HCT116 (cell line): ENCODE measurements around the gene LRP2BP. TPM values are rescaled to one million over a fixed set of nuclear protein-coding genes. Genes with fewer than 3 reads are reported as not detected.

Experiments used
- ATAC-seq: fragments of 200-7000 bp; cut with Tn5 transposase; 2 replicates; pipeline ENCODE4 v1.9.1; 2020; ENCODE audit warnings: mild to moderate bottlenecking, moderate library complexity
- Bru-seq: library from RNA; stranded (reverse); fragments of 400-500 nt; gene quantifications from one replicate; lab custom pipeline; 2021; lab: Mats Ljungman, UMichigan
- BruChase-seq, 2 experiments: library from RNA; stranded (reverse); fragments of 400-500 nt; gene quantifications; one replicate each; lab custom pipeline; 2021; lab: Mats Ljungman, UMichigan
- BruUV-seq: library from RNA; stranded (reverse); fragments of 400-500 nt; replicated peaks from 2 replicates; lab custom pipeline; 2021; lab: Mats Ljungman, UMichigan
- CTCF ChIA-PET: fragments of 300-600 bp; sonication (Branson Sonifier 250); formaldehyde crosslinking; loops from one replicate; lab custom pipeline; 2021; ENCODE audit warnings: antibody characterized with exemption; lab: Charles Lee
- POLR2A ChIA-PET: fragments of 300-600, 350-600 bp; sonication (Branson Sonifier 250); formaldehyde crosslinking; loops from one replicate; lab custom pipeline; 2021; ENCODE audit warnings: antibody characterized with exemption; lab: Charles Lee
- RAD21 ChIA-PET, 2 experiments: fragments of 300-600 bp; sonication (Branson Sonifier 250); formaldehyde crosslinking; loops; one replicate each; lab custom pipeline; 2023; ENCODE audit warnings: low total read pairs in 2 of 2; ENCODE audit not compliant: uncharacterized antibody in 2 of 2, unreplicated experiment in 2 of 2, low non-redundant PET in 1 of 2; lab: Charles Lee
- DNase-seq: peaks from one replicate; pipeline ENCODE4 v3.0.0-alpha.2; 2010; ENCODE audit warnings: low read depth, low spot score
- H2AFZ ChIP-seq: fragments of 200-600 bp; shearing (Covaris generic), sonication (generic); 2 replicates; pipeline ENCODE4 v1.6.1; 2017; ENCODE audit warnings: low read depth, mixed run types, mixed read lengths, antibody characterized with exemption, low read length; ENCODE audit not compliant: poor library complexity, severe bottlenecking
- H3K27ac ChIP-seq: 2 replicates; pipeline ENCODE4 v1.5.1; 2012; ENCODE audit warnings: low read depth, low read length
- H3K27me3 ChIP-seq: fragments of 200-600 bp; sonication (generic); 2 replicates; pipeline ENCODE4 v1.6.1; 2016; ENCODE audit warnings: mixed run types, low read length, mixed read lengths; ENCODE audit not compliant: insufficient read depth
- H3K36me3 ChIP-seq, 2 experiments: fragments of 200-500 bp in 1 of 2; fragments of 200-600 bp in 1 of 2; sonication (Bioruptor generic) in 1 of 2; sonication (generic) in 1 of 2; 2 replicates each; pipeline versions ENCODE4 v1.5.1 to v1.6.1; 2014 to 2016; ENCODE audit warnings: low read length in 2 of 2, inconsistent platforms in 1 of 2, mixed read lengths in 1 of 2, mixed run types in 1 of 2; ENCODE audit not compliant: insufficient read depth in 2 of 2, control insufficient read depth in 1 of 2
- H3K4me1 ChIP-seq, 2 experiments: fragments of 200-600 bp in 1 of 2; sonication (generic) in 1 of 2; 2 replicates each; pipeline versions ENCODE4 v1.5.1 to v1.6.1; 2012 to 2017; ENCODE audit warnings: low read length in 2 of 2, inconsistent platforms in 1 of 2, mild to moderate bottlenecking in 1 of 2, mixed read lengths in 1 of 2, mixed run types in 1 of 2, moderate library complexity in 1 of 2; ENCODE audit not compliant: insufficient read depth in 2 of 2, control insufficient read depth in 1 of 2
- H3K4me2 ChIP-seq: fragments of 200-600 bp; sonication (generic); 2 replicates; pipeline ENCODE4 v1.6.1; 2017; ENCODE audit warnings: mixed run types, low read length, mixed read lengths
- H3K4me3 ChIP-seq, 2 experiments: fragments of 200-600 bp in 1 of 2; sonication (generic) in 1 of 2; replicated peaks in 1 of 2; 2 replicates each; pipeline ENCODE4 v1.5.1; 2011 to 2016; ENCODE audit warnings: low read length in 2 of 2, control low read depth in 1 of 2, low read depth in 1 of 2, mild to moderate bottlenecking in 1 of 2, mixed read lengths in 1 of 2, mixed run types in 1 of 2
- H3K79me2 ChIP-seq: fragments of 200-600 bp; sonication (generic); 2 replicates; pipeline ENCODE4 v1.6.1; 2017; ENCODE audit warnings: mild to moderate bottlenecking, mixed run types, low read length, moderate library complexity, mixed read lengths; ENCODE audit not compliant: insufficient read depth
- H3K9ac ChIP-seq: fragments of 200-600 bp; sonication (generic); 2 replicates; pipeline ENCODE4 v1.6.1; 2016; ENCODE audit warnings: low read length, mixed read lengths
- H3K9me2 ChIP-seq: fragments of 200-600 bp; sonication (generic), shearing (Covaris generic); 2 replicates; pipeline ENCODE4 v1.6.1; 2017; ENCODE audit warnings: mixed run types, mild to moderate bottlenecking, moderate library complexity; ENCODE audit not compliant: insufficient read depth
- H3K9me3 ChIP-seq, 2 experiments: fragments of 200-500 bp in 1 of 2; fragments of 200-600 bp in 1 of 2; sonication (Bioruptor generic) in 1 of 2; sonication (generic) in 1 of 2; 2 replicates each; pipeline ENCODE4 v1.6.1; 2014 to 2017; ENCODE audit warnings: low read length in 2 of 2, mixed read lengths in 2 of 2, inconsistent platforms in 1 of 2, low read depth in 1 of 2, mild to moderate bottlenecking in 1 of 2, mixed run types in 1 of 2, moderate library complexity in 1 of 2; ENCODE audit not compliant: control insufficient read depth in 1 of 2, insufficient read depth in 1 of 2
- H4K20me1 ChIP-seq: fragments of 200-600 bp; sonication (generic), shearing (Covaris generic); 2 replicates; pipeline ENCODE4 v1.6.1; 2017; ENCODE audit warnings: mixed run types, mild to moderate bottlenecking, moderate library complexity; ENCODE audit not compliant: insufficient read depth
- CTCF ChIP-seq, 3 experiments: fragments of 200-600 bp in 1 of 3; sonication (generic) in 1 of 3; IDR thresholded peaks in 2 of 3; conservative IDR thresholded peaks in 1 of 3; 2 replicates each; pipeline ENCODE4 v1.5.1; 2012 to 2017; ENCODE audit warnings: low read depth in 2 of 3, low read length in 2 of 3, antibody characterized with exemption in 1 of 3, borderline replicate concordance in 1 of 3, control low read depth in 1 of 3, mild to moderate bottlenecking in 1 of 3, mixed read lengths in 1 of 3, mixed run types in 1 of 3, moderate library complexity in 1 of 3; ENCODE audit not compliant: insufficient read depth in 1 of 3
- JUND ChIP-seq: IDR thresholded peaks from 2 replicates; pipeline ENCODE4 v1.6.1; 2012
- POLR2A ChIP-seq: IDR thresholded peaks from 2 replicates; pipeline ENCODE4 v1.7.0; 2011; ENCODE audit warnings: borderline replicate concordance; ENCODE audit not compliant: insufficient read depth, insufficient read length; ENCODE audit errors: extremely low read depth
- SP1 ChIP-seq: IDR thresholded peaks from 2 replicates; pipeline ENCODE4 v1.6.1; 2012; ENCODE audit warnings: low read depth
- YY1 ChIP-seq: IDR thresholded peaks from 2 replicates; pipeline ENCODE4 v1.6.1; 2011; ENCODE audit warnings: low read length, low read depth, moderate library complexity, mild to moderate bottlenecking; ENCODE audit not compliant: insufficient replicate concordance; ENCODE audit errors: extremely low read depth
- intact Hi-C: fragments of 100-400 bp; cut with micrococcal nuclease; formaldehyde crosslinking; loops from 2 replicates; pipeline ENCODE4 v1.10.0; 2022
- long read RNA-seq: library from polyadenylated mRNA; unstranded; transcript quantifications from one replicate; pipeline ENCODE4 v2.0.0, GENCODE V29; 2021; ENCODE audit not compliant: unreplicated experiment
- polyA plus RNA-seq: library from polyadenylated mRNA; unstranded; fragments of >200 nt; gene quantifications from 2 replicates; pipeline ENCODE4 v1.2.1, GENCODE V29; 2012; ENCODE audit warnings: missing spikeins
- total RNA-seq: library from RNA; stranded (reverse); gene quantifications from one replicate; pipeline ENCODE4 v1.2.1, GENCODE V29; 2021; ENCODE audit not compliant: unreplicated experiment

LRP2BP gene
- total RNA-seq = 2.9 TPM
- polyA plus RNA-seq = 1.8 TPM in 2 replicates
- percentile 58 among the genes with signal in this experiment for Bru-seq, nascent RNA
- BruChase-seq, experiment 1, labeled RNA remaining after a 6-hour chase = percentile 83 among the genes with signal in this experiment
- BruChase-seq, experiment 2, labeled RNA remaining after a 2-hour chase = percentile 70 among the genes with signal in this experiment
- long read RNA-seq, partial matches to known transcripts = 1 of 5 reads
- long read RNA-seq, other reads (novel, unspliced or antisense) = 4 of 5 reads

GRCh38 chr4:185395238-185395955, at the start of gene LRP2BP:
Gene LRP2BP, minus strand, starts transcription at chr4:185395924. Its CDS starts 17,738 bp downstream, at chr4:185378186.
- Histone ChIP-seq H4K20me1 (no peaks in the 10 kb centered on the region), H3K4me2 (peak within 1 kb of the TSS; percentile 86), H2AFZ (peak within 1 kb of the TSS; percentile 5), H3K79me2 (no peaks in the 10 kb centered on the region), H3K4me3 (peak within 1 kb of the TSS; percentile 57 to 61), H3K9me3 (no peaks in the 10 kb centered on the region), H3K27ac (peak within 1 kb of the TSS; percentile 90), H3K36me3 (peaks cover 7 to 12% of the 10 kb centered on the region in 2 experiments; a peak in 2 of 4 replicates), H3K9ac (peak within 1 kb of the TSS; percentile 75), H3K27me3 (no peaks in the 10 kb centered on the region), H3K9me2 (no peaks in the 10 kb centered on the region), H3K4me1 (peaks cover 11 to 29% of the 10 kb centered on the region in 2 experiments)
- DNase-seq = no peak
- intact Hi-C loops = loop anchor here (5.0 kb wide), 1 partner anchor 193 kb away; the partner anchor contains the start of gene CFAP97
- ATAC-seq = no peak
- TF ChIP-seq CTCF (IDR thresholded peaks at IDR 0.05 in 2 of 3, conservative IDR thresholded peaks at IDR 0.05 in 1 of 3; ENCODE audit: borderline replicate concordance in 1 of 3, insufficient read depth in 1 of 3, low read depth in 2 of 3, low read length in 2 of 3) (no peak), YY1 (peak; percentile 41), SP1 (no peak; the same call in 1 of the 2 replicates), POLR2A (no peak), JUND (peak; percentile 23; the same call in 1 of the 2 replicates)
- RAD21 ChIA-PET = no interaction called here
- CTCF ChIA-PET = no interaction called here
- no TSS peak for BruUV-seq
- POLR2A ChIA-PET = interaction anchor here (1.4 to 1.6 kb wide), 2 partner anchors 9 to 30 kb away, joined by 3 to 4 read pairs; partner anchors contain the start of gene UFSP2
